ENCODE results near the gene DNMT3A.

DNMT3A gene

DNA sequence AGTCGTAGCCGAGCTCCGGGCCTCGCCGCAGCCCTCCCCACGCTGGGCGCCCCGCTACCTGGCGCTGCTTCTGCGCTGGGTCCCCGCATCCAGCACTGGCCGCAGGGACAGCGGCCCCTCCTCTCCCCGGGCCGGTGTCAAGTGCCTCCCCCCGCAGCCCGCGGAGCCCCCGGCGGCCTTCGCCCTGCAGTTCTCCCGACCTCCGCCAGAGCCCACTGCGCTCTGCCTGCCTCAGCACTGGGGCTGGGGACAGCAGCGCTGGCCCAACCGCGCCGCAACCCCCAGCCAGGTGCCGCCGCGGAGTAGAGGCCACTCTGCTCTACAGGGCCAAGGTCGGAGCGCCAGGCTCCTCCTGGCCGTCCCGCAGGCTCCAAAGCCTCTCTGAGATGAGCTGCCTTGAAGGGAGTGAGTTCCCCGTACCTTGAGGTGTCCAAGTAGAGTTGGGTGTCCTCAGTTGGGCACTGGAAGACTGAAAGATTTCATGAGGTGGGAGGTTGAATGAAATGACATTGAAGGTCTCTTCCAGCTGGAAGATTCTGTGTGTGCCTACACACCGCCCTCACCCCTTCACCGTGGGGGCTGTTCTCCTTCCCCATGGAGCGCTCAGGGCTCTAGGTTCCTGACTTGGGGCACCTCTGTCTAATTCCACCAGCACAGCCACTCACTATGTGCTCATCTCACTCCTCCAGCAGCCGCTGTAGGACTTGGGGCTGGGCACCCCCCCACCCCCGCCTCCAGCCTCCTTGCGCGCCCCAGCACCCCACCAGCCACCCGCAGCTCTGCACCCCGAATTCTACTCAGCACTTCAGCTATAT, 854 bp upstream of the DNMT3A start:
- no peak for DNase-seq

GRCh38 chr2:25341011-25341727, 556 bp downstream of the DNMT3A start:
- no peak for DNase-seq

GRCh38 chr2:25340181-25340921, 1.4 kb downstream of the DNMT3A start:
- no peak for DNase-seq

- DNase-seq: no peak
Measured at GRCh38 chr2:25339791-25340180, 1.9 kb downstream of the DNMT3A start.

DNA sequence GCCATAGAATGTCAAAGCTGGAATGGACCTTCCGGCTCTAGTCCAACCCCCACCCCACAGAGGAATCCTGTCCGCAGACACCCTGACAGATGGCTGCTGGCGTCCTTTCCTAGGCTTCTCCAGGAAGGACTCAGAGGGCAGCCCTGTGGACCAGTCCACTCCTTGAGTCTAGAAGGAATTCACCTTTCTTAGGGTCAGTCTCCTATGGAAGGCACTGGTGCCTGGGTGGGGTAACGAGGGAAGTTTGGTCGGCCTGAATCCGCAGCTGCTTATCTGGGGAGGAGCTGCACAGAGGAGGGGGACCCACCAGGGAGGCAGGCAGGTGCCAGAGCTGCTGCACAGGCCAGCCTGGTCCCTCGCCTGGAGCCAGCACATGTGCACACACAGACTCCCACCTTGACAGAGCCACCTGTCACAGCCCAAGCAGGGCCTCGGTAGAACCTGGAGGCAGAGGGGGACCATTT, 2.5 kb downstream of the DNMT3A start:
- no peak for DNase-seq

GRCh38 chr2:25338401-25338800, 3.3 kb downstream of the DNMT3A start:
- DNase-seq: no peak

- DNase-seq: no peak
Measured at GRCh38 chr2:25337891-25338290, 3.8 kb downstream of the DNMT3A start.

DNA sequence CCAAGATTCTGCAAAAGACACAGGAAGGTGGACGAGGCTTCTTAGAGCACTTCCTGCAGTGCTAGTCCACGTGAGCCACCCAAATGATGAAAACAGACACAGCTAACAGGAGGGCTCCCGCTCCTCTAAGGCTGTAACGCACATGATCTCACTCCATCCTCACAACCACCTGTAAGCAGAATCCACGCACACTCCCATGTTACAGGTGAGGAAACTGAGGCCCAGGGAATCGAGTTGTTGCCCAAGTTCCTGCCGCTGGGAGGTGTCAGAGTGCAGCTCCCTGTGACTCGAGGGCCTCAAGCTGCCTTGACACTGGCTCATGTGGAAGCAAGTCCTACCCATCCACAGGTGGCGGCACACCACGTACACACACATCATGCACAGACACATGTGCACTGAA, 4.4 kb downstream of the DNMT3A start:
- DNase-seq: no peak

DNA sequence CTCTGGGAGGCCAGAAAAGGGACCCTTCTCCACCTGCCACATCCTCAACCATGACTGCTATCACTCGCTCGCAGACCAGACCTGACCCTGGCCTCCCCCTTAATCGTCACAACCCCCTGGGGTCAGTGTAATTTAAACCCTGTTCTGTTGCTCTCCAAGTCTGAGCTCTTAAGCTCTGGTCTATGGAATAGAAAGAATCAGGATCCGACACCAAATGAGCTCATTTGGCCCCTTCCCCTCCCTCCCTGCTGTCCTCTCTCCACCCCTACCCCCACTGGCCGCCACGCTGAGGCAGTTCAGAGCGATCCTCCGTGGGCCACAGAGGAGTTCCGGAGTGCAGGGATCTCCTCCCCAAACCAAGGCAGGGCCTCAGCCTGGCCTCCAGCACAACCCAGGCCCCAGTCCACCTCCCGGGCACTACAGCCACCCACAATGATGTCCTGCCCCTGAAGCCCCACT, 5.3 kb downstream of the DNMT3A start:
- no peak for DNase-seq

GRCh38 chr2:25335971-25336370, 5.8 kb downstream of the DNMT3A start:
- no peak for DNase-seq

GRCh38 chr2:25335204-25335603, 6.5 kb downstream of the DNMT3A start:
- DNase-seq: no peak

GRCh38 chr2:25334482-25334881, 7.2 kb downstream of the DNMT3A start:
- DNase-seq: no peak

DNA sequence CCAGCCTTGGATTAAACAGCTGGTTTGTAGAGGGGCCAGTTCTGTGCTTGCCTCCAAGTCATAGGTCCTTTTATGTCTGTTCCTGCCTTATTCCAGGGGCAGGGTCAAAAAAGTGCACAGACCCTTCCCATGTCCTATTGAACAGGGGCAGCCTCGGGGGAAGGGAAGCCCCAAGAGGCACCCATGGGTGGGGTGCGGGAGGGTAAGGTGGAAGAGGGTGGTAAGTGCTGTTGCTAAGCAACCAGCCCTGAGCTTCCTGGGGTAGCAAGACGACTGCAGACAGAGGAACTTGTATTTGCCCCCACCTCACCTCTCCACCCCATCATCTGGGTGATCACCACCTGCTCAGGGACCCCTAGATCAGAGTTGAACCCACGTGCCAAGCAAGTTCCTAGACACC, 7.7 kb downstream of the DNMT3A start:
- DNase-seq: no peak

- no peak for DNase-seq
Measured at GRCh38 chr2:25332571-25332970, 9.2 kb downstream of the DNMT3A start.

GRCh38 chr2:25331686-25332365, 9.9 kb downstream of the DNMT3A start:
- DNase-seq: no peak

- DNase-seq: no peak
Measured at GRCh38 chr2:25330937-25331336, 10.8 kb downstream of the DNMT3A start.

GRCh38 chr2:25330273-25330672, 11.5 kb downstream of the DNMT3A start:
- no peak for DNase-seq

- no peak for DNase-seq
Measured at GRCh38 chr2:25328152-25329085, 13.3 kb downstream of the DNMT3A start.

- no peak for DNase-seq
Measured at GRCh38 chr2:25326326-25327013, 15.3 kb downstream of the DNMT3A start.

- no peak for DNase-seq
Measured at GRCh38 chr2:25324905-25325592, 16.7 kb downstream of the DNMT3A start.

DNA sequence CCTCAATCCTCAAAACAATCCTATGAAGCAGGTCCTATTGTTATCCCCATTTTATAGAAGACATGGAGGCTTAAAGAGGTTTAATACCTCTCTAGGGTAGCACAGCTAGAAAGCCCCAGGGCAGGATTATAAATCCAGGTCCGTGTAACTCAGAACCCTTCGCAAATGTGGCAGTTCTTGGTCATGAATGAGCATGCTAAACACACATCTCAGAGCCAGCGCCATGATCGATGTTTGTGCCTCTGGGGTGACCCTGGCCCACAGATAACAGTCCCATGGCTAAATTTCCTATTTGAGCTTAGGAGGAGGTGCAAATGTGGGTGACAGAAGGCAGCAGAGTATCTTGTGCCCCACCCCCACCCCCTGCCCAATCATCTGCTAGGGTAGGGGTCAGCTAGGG, 17.5 kb downstream of the DNMT3A start:
- no peak for DNase-seq

All from NCI-H187 treated with DMSO at 0.1 percent for 48 hours (cell line).